Activated gamma-delta T cell (primary cell): ENCODE measurements around the gene ABTB1.
"Not testable (repeated sequence)": the region's sequence is repeated elsewhere in the genome, so short reads cannot be mapped to it uniquely, and the experiment has no call there.

Experiments
- DNase-seq: peaks from one replicate; lab custom pipeline; 2025; lab: John Stamatoyannopoulos, UW

Gene ABTB1

DNA sequence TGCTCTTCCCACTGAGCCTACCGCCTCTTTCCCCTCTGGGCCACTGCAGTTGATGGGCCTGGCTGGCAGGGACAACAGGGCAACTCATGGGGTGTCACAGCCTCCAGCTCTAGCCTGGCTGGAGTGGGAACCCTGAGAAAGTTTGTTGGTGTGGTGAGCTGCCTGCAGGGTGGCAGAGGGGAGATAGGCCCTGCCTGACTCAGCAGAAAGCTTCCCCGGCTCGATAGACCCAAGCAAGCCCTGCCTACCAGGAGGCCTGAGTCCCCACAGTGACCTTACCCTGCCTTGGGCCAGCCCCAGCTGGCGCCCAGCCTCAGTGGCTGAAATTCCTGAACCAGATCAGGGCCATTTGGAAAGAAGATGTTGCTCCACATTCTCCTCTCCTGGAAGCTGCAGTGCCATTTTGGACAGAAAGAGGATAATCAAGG lies 29.4 kb downstream of the ABTB1 start:
- DNase-seq = no peak

DNA sequence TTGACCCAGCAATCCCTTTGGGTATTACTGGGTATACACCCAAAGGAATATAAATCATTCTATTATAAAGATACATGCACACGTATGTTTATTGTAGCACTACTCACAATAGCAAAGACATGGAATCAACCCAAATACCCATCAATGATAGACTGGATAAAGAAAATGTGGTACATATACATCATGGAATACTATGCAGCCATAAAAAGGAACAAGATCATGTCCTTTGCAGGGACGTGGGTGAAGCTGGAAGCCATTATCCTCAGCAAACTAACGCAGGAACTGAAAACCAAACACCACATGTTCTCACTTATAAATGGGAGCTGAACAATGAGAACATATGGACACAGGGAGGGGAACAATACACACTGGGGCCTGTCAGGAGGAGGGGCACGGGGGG lies 32.1 kb downstream of the ABTB1 start:
- not testable (repeated sequence) for DNase-seq

DNA sequence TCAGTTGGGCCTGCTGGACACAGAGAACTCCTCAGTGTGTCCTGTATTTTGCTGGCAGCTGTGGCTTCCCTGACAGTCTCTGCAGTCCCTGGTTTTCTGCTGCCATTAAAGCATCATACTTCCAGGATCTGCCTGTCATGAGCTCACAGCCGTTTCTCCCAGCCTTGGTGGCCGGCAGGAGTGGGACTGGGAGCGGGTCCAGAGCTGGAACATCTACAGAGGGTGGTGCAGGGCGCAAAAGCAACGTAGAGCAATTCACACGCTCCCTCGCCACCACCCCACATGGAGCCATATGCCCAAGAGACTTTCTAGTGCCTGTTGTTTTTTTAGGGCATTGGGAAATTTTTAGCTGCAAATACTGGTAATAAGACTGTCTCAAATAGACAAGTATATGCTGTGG lies 33.6 kb downstream of the ABTB1 start:
- DNase-seq = no peak

DNA sequence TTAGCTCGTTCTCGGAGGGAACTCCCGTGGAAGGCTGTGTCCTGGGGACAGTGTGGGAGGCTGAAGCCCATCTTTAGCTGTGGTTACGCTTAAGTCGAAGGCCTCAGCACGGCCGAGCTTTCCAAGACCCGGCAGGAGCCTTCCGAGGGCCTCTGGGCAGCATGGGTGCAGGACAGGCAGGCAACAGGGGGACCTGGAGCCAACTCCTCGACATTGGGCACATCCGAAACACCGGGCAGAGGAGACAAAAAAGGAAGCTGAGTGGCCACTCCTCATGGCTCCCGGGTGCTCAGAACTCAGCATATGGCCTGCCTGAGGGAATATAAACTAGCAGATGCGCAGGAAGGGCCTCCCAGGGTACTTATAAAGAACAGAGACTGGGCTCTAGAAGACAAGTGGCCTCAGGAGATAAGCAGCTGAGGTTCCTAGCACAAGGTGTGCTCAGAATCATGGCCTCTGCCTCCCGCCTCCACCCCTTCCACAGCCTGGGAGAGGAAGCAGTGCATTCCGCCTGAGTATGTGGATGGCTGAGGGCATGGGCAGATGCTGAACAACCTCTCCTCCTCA lies 34.1 kb downstream of the ABTB1 start:
- DNase-seq = no peak

DNA sequence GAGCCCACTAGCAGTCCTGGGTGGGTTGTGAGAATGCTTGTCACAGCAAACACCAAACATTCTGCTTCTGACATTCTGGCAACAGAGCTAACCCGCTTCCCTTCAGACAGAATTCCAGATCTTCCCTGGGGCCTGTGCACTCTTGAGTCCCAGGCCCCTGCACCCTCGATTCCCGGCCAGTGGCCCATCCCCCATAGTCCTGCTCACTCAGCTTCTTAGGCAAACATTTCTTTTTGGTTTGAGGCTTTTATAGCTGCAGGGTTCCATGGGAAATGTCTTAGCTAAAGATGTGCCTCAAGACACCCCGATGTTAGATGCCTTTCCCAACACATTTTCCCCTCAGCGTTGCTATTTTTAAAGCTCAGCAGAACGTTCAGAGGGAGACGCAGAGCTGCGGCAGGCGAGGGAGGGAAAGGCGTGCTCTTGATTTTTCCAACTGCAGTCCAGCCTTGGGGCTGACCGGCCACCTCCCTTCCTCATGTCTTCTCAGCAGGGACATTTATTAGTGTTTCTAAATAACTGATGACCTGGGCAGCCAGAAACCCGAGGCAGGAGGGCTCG lies 35.2 kb downstream of the ABTB1 start:
- DNase-seq = no peak

DNA sequence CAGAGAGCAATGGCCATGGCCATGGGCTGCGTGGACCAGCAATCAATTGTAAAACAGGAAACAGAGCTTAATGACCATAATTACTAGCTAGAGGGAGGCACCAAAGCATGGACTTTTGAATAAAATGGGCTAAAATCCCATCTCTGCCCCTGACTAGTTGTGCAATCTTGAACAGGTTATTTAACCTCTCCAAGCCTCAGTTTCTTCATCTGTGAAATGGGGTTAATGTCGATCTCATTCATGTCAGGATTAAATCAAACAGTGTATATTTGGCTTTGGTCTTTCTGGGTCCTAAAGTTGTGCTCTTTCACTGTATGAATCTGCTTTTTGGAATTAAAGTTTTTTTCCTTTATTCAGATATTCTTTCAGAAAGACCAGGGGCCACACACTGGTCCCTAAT lies 36.1 kb downstream of the ABTB1 start:
- DNase-seq = no peak

DNA sequence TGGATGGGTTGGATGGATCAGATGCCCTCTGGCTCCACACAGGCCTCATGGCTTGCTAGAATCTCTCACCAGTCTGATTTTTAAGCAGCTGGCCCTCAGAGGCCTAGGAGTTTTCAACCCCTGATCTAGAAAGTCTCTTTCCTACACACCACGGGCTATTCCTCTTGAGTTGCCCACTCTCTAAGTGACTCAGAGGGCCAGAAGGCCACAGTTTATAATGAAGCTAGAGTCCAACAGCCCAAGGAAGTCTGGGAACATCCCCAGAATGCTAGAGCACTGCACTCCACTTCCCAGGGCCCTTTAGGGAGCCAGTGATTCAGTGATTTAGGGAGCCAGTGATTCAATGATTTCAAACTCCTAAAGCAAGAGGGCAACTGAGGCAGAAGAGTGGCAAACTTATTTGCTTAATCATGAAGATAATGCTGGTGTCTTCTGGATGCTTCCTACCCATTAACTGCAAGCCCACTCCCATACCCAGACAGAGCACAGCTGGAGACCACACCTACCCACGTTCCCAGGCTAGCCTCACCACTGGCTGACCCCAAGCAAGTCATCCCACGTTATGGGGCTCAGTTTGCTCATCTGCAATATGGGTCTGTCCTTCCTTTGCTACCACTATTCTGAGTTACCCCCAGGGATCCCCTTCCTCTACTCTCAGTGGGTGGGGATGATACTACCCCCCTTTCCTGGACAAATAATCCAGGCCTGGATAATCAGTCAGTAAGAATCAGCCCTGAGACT lies 36.7 kb downstream of the ABTB1 start:
- DNase-seq = no peak

DNA sequence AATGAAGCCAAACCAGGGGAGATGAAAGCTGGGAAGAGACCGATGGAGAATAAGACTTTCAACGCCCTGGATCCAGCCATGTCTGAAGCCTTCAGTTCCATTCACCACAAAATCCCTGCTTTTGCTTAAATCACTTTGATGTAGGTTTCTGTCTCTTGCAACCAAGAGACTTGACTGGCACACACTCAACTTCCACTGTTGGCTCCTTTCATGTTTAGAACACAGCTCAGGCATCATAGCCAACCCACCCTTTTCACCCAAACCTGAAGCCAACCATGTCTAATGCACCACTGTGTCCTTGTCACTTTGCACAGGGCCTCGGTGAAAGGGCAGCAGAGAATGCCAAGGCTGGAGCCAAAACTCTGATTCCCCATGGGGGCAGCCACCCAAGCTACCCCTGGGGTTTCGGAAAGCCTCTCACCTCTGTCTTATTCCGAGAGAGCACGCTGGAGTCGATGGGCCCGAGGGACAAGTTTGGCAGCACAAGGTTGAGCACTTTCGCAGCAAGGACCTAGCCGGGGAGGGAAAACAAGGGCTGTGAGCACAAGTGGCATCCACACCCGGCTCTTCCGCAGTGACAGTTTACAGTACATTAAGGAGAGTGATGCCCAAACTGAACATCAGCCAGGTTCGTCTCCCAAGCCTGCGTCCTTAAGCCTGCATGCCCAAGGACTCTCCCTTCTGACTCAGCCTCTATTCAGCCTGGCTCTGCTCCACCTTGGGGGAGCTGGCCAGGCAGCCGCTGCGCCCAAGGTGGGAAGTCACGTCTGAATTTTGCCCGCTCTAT lies 37.6 kb downstream of the ABTB1 start:
- DNase-seq = no peak

DNA sequence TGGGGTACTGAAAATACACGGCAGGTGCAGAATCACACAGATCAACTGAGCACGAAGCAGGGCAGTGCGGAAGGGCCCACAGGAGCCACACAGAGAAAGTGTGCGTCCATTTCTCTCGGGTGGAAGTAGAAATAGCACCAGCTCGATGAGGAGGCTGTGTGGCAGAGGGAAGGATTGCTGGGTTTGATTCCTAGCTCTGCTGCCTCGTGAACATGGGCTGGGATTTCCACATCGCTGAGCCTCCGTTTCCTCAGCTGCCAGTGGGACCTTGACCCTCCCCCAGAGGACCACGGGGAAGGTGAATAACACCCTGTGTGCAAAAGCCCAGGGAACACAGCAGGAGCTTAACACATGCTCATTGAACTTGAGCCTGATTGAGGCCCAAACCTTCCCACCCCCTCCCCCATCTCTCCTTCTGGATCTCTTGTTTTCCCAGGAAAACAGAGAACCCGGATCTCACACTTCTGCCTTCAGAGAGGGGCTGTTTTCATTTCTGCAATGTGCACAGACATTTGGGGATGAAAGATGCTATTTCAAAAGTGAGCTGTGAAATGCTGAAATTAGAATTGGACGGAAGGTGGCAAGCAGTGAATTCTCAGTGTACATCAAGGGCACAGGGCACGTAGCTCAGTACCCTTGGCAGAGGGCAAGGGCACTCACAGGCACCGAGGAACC lies 38.4 kb downstream of the ABTB1 start:
- no peak for DNase-seq

DNA sequence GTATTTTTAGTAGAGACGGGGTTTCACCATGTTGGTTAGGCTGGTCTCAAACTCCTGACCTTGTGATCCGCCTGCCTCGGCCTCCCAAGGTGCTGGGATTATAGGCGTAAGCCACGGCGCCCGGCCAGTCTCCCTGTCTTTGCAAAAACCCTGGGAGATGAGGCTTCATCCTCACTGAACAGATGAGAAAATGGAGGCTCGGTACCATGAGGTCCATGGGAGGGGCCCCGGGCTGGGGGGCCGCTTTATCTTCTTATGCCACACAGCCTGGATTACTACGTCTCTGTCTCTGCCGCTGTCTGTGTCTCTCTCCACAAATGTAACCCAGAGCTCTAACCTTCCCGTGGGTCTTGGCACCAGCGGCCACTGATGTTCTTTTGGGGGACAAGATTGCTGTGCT lies 39.1 kb downstream of the ABTB1 start:
- no peak for DNase-seq

DNA sequence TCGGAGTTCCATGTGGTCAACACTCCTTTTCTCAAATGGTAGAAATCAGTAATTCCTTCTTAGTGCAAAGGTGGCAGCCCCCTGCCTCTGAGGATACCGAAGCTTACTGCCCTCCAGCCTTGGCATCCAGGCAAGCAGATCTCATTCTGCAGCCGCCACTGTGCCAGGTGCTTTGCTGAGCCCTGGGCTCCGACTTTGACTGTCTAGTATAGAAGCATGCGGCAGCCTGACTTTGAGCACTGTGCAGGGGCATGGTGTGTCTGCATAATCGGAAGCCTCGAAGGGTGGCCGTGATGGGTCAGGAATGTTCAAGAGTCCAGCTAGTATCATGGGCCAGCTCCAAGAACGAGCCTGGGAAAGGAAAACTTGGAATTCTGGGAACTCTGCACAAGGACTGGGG lies 39.7 kb downstream of the ABTB1 start:
- no peak for DNase-seq

DNA sequence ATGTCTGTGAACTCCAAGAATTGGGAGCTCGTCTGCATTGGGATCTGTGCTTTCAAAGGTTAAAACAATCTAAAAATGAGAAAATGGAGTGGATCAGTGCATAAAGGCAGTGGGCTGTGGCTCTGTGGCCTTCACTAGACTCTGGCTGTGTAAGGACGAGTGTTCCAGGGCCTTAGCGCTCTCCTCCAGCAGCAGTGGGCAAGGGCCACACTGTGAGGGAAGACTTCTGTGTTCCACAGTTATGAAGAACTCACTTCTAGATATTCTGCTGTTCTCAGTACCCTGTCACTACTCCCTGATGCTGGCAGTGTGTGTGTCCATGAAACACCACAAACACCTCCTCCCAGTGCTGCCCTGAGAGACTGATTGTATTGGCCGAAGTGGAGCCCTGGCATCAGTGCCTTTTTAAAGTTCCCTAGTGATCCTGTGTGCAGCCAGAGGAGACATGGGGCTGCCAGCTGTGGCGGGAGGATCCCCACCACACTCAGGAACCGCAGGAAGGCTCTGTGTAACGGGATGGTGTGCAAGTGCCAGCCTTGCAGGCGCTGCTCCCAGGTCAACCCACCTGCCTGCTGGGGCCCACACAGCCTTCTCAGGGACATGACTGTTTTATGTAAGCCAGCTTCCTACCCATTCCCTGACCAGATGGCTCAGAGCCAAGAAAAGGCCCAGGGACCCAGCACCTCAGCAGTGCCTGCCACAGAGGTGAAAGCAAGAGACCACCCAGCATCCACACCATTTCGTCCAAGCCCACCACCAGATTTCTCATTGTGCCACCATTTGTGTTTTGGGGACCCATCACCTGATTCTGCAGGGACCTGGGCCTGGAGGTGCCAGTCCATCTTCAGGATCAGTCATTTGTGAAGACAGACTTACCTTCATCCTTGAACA lies 40.4 kb downstream of the ABTB1 start:
- DNase-seq = no peak

DNA sequence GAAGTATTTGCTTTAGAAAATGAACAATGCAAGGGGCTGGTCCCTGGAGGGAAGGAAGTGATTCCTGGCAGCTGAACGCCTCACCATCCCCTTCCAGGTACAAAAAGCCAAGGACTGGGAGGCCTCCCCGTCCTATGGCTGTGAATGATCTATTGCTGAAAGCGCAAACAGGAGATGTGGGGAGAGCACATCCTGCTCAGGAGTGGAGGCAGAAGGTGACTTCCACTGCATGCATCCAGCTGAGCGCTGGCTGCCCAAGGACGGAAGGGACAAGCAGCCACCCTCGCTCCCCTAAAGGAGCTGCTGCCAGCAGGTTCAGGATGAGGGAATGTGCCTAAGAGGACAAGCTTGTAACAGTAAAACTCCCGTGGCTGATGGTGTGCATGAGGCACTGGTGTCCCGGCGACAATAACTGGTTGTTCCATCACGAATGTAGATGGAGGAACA lies 41.4 kb downstream of the ABTB1 start:
- DNase-seq = no peak

DNA sequence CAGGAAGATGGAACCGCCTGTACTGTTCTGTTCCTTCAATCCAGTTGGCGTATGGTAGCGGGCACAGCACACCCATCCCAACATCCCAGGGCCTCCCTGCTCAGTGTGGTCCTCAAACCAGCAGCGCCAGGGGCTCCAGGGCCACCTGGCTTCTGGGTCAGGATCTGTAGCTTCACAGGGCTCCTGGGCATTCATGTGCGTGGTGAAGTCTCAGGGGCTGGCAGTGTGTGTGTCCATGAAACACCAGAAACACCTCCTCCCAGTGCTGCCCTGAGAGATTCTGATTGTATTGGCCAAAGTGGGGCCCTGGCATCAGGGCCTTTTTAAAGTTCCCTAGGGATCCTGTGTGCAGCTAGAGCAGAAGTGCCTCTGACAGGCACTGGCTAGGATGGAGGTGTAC lies 42.1 kb downstream of the ABTB1 start:
- DNase-seq = no peak

DNA sequence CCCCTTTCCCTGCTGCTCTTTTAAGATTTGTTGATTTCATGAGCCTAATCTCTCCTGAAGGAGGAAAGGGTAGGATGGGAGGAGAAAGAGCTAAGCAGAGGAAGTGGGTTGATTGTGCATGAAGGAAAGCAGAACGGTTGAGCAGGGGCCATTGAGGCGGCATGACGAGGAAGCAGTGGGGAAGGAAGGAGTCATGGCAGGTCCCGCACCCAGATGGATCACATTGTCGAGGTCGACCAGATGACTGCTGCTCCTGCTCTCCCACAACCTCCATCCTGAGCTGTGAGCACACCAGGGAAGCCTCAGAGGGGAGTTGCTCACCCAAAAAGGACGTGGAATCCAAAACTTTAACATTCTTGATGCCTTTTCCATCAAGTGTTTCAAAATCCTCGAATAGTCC lies 42.8 kb downstream of the ABTB1 start:
- no peak for DNase-seq

DNA sequence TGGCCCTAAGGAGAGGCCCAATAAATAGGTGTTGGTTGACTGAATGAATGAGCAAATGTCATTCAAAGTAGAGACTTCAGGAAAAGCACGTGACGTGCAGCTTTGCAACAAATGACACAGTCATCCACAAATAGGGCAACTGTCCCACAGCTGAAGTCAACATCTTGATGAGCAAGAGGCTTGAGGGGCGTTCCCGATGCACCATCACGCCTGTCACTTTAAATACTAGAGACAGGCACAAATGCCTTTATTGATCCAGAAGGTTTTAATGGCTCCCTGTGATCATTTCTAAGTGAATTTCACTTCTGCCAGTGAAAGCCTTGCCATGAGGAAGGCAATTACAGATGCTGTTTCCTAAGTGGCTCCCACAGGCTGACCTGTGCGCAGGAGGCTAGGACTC lies 43.6 kb downstream of the ABTB1 start:
- no peak for DNase-seq

DNA sequence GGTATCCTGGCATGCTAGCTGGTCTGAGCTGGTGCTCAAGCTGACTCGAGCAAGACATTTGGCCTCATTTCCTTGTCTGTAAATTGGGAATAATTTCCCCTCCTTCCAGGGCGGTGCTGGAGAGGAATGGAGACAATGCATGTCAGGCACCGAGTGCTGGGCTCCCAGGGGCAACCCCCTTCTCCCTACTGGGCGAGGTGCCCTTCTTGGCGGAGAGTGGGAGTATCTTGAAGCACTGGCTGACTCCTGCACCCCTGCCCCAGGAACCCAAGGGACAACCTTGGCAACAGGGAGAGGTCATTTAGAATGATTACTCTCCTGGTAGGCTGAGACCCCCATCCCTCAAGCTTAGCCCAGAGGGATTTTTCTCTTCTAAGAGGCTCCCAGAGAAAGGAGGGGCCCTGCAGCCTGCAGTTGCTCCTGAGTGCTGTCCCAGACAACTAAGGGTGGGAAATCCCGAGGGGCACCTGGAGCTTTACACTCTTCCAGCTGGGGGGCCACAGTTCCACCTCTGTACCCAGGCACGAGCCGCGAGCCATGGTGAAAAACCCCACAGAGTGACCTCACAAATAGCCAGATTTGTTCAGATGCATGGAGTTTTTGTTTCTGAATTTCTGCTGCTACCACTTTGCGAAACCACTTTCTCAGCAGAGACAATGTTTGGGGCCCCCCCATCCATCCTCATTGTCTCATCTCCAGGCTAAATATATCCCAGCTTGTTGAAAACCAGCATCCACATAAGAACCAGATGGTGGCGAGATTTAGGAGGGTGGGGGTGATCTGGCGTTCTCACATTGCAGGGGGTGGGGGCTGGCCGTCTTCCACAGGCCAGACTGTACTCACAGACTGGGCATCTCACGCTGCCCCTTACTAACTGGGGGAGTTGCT lies 44.8 kb downstream of the ABTB1 start:
- no peak for DNase-seq

DNA sequence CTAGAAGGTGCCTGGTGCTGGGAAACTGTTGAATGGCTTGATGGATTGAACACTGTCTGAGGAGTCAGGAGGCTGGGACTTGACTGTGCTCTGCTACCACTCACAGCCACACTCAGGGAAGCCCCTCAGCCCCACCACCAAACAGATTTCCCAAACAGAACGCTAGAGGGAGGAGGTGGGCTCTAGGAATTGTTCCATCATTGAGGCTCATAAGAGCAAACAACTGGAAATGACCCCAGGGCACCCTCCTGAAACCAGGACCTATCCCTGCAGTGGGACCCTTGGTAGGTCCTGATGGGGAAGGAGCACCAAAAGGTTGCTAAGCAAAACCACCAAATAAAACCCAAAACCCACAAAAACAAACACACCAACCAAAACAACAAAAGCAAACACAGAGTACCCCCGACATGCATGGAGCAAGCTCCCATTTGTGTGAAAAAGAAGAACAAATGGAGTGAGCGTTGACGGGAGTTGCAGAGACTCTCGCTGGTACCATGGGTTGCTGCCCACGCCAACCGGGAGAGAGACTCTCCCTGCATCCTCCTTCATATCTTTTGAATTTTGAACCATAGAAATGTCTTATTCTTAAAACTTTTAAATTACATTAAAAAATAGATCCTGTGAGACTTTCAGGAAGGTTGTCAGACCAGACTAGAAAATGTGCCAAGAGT lies 45.6 kb downstream of the ABTB1 start:
- no peak for DNase-seq

DNA sequence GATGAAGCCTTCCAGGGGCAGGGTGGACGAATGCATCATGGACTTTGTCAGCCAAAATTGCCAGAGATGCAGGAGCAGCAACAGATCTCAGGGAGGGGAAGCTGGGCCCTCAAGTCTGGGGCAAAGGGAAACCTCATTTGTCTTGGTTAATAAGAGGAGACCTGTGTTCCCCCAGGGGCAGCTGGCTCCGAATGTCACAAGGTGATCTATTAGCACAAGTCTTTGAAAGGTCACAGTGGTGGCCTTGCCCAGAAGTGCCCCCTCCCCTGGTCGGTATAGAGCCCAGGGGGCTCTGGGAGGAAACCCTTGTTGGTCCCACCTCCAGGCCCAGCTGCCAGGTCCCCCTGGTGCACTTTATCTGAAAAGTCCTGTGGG lies 46.2 kb downstream of the ABTB1 start:
- no peak for DNase-seq

DNA sequence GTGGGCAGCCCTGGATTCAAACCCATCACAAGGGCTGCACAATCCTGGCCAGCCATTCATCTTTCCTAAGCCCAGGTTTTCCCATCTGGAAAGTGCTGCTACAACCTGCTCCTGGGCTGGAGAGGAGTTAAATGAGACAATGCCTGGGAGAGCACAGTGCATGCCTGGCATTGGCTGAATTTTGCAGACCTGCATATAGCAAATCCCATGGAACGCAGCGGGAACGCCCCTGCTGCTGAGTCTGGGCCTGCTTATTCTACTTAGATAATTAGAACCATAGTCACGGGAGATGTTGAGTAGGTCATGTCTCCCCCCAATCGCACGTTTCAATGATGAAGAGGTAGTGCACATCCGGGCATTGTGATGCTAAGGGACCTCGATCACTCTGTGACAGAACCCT lies 46.6 kb downstream of the ABTB1 start:
- no peak for DNase-seq
